SK-N-SH (cell line): ENCODE results near the gene TMEM185A. TPM values are rescaled to one million over a fixed set of nuclear protein-coding genes. Genes with fewer than 3 reads are reported as not detected.

Experiments used
- CTCF ChIA-PET: fragments of 300-600, 350-600 bp; formaldehyde crosslinking; extraction: SDS; loops from one replicate; lab custom pipeline; 2021; lab: Yijun Ruan, JAX
- POLR2A ChIA-PET: fragments of 350-600 bp; sonication (Branson Sonifier 250); formaldehyde crosslinking; extraction: SDS; loops from one replicate; lab custom pipeline; 2020; ENCODE audit warnings: antibody characterized with exemption, inconsistent platforms; lab: Yijun Ruan, JAX
- DNase-seq: peaks from one replicate; pipeline ENCODE4 v3.0.0; 2012
- H2AFZ ChIP-seq: fragments of 200-600 bp; sonication (generic); 2 replicates; pipeline ENCODE4 v1.8.1; 2016; ENCODE audit warnings: antibody characterized with exemption, mild to moderate bottlenecking, low read depth
- H3F3A ChIP-seq: fragments of 200-600 bp; sonication (generic); replicated peaks from 2 replicates; pipeline ENCODE3; 2016; ENCODE audit warnings: antibody characterized with exemption, mild to moderate bottlenecking; ENCODE audit not compliant: insufficient read depth
- H3K27ac ChIP-seq, 2 experiments: fragments of 200-500 bp in 1 of 2; fragments of 200-600 bp in 1 of 2; sonication (Bioruptor generic) in 1 of 2; sonication (generic), shearing (Covaris generic) in 1 of 2; 2 replicates each; pipeline versions ENCODE4 v1.5.1 to v1.6.1; 2014 to 2016; ENCODE audit warnings: low read depth in 2 of 2, inconsistent platforms in 1 of 2, low read length in 1 of 2, mild to moderate bottlenecking in 1 of 2, mixed read lengths in 1 of 2
- H3K27me3 ChIP-seq: fragments of 200-600 bp; sonication (generic), shearing (Covaris generic); 2 replicates; pipeline ENCODE4 v1.6.1; 2016; ENCODE audit warnings: mixed run types; ENCODE audit not compliant: insufficient read depth
- H3K36me3 ChIP-seq, 2 experiments: fragments of 200-500 bp in 1 of 2; fragments of 200-600 bp in 1 of 2; sonication (Bioruptor generic) in 1 of 2; sonication (generic) in 1 of 2; replicated peaks in 1 of 2; 2 replicates each; pipeline versions ENCODE3 to v1.5.1; 2014 to 2016; ENCODE audit warnings: low read length in 1 of 2, mild to moderate bottlenecking in 1 of 2; ENCODE audit not compliant: insufficient read depth in 2 of 2, control insufficient read depth in 1 of 2
- H3K4me1 ChIP-seq, 2 experiments: fragments of 200-500 bp in 1 of 2; fragments of 200-600 bp in 1 of 2; sonication (Bioruptor generic) in 1 of 2; sonication (generic), shearing (Covaris generic) in 1 of 2; 2 replicates each; pipeline versions ENCODE4 v1.5.1 to v1.6.1; 2014 to 2016; ENCODE audit warnings: low read depth in 1 of 2, low read length in 1 of 2, mixed run types in 1 of 2; ENCODE audit not compliant: insufficient read depth in 2 of 2, control insufficient read depth in 1 of 2
- H3K4me2 ChIP-seq: fragments of 200-600 bp; sonication (generic), shearing (Covaris generic); 2 replicates; pipeline ENCODE4 v1.6.1; 2017; ENCODE audit warnings: mixed run types
- H3K4me3 ChIP-seq, 2 experiments: fragments of 200-500 bp in 1 of 2; fragments of 200-600 bp in 1 of 2; sonication (Bioruptor generic) in 1 of 2; sonication (generic), shearing (Covaris generic) in 1 of 2; 2 replicates each; pipeline versions ENCODE4 v1.5.1 to v1.8.1; 2014 to 2016; ENCODE audit warnings: low read depth in 2 of 2, inconsistent platforms in 1 of 2, low read length in 1 of 2, mild to moderate bottlenecking in 1 of 2, mixed read lengths in 1 of 2, moderate library complexity in 1 of 2
- H3K79me2 ChIP-seq: fragments of 200-600 bp; sonication (generic); 2 replicates; pipeline ENCODE4 v1.8.1; 2017; ENCODE audit warnings: mild to moderate bottlenecking; ENCODE audit not compliant: insufficient read depth
- H3K9ac ChIP-seq: fragments of 200-600 bp; sonication (generic); 2 replicates; pipeline ENCODE4 v1.6.1; 2017; ENCODE audit warnings: mixed run types
- H3K9me2 ChIP-seq: fragments of 200-600 bp; sonication (generic); 2 replicates; pipeline ENCODE4 v1.6.1; 2017; ENCODE audit warnings: mixed run types
- H3K9me3 ChIP-seq: fragments of 200-600 bp; sonication (generic); 2 replicates; pipeline ENCODE4 v1.6.1; 2017; ENCODE audit warnings: mixed run types, mild to moderate bottlenecking, moderate library complexity
- H4K20me1 ChIP-seq: fragments of 200-600 bp; sonication (generic); 2 replicates; pipeline ENCODE4 v1.6.1; 2017; ENCODE audit warnings: mild to moderate bottlenecking, mixed run types; ENCODE audit not compliant: insufficient read depth
- EP300 ChIP-seq, 2 experiments: IDR thresholded peaks; 2 replicates each; pipeline versions ENCODE4 v1.4.0 to v1.6.1; 2012; ENCODE audit warnings: borderline replicate concordance in 1 of 2, low read depth in 1 of 2, low read length in 1 of 2
- EZH2phosphoT487 ChIP-seq: fragments of 200-600 bp; sonication (generic); IDR thresholded peaks from 2 replicates; pipeline ENCODE4 v1.6.1; 2017; ENCODE audit warnings: low read depth, mixed run types, mild to moderate bottlenecking, antibody characterized with exemption, moderate library complexity, borderline replicate concordance
- FOSL2 ChIP-seq: IDR thresholded peaks from 2 replicates; pipeline ENCODE4 v1.4.0; 2012; ENCODE audit warnings: low read depth, mild to moderate bottlenecking, moderate library complexity, borderline replicate concordance
- FOXJ3 ChIP-seq: sonication (generic); formaldehyde crosslinking; IDR thresholded peaks from 2 replicates; pipeline ENCODE4 v1.5.1; 2020; ENCODE audit warnings: mild to moderate bottlenecking, missing genetic modification reagents
- FOXM1 ChIP-seq: IDR thresholded peaks from 2 replicates; pipeline ENCODE4 v1.4.0; 2012; ENCODE audit warnings: low read depth, mild to moderate bottlenecking
- NFIC ChIP-seq: IDR thresholded peaks from 2 replicates; pipeline ENCODE4 v1.4.0; 2012; ENCODE audit warnings: borderline replicate concordance
- NRF1 ChIP-seq: IDR thresholded peaks from 2 replicates; pipeline ENCODE4 v1.6.1; 2012; ENCODE audit warnings: low read depth, mild to moderate bottlenecking, low read length
- POLR2AphosphoS5 ChIP-seq: IDR thresholded peaks from 2 replicates; pipeline ENCODE4 v1.6.1; 2012; ENCODE audit warnings: low read depth, low read length
- RCOR1 ChIP-seq: fragments of 150-350 bp; IDR thresholded peaks from 2 replicates; pipeline ENCODE4 v1.6.1; 2017; ENCODE audit warnings: antibody characterized with exemption, low read length
- RFX5 ChIP-seq: IDR thresholded peaks from 2 replicates; pipeline ENCODE4 v1.6.1; 2012; ENCODE audit warnings: mild to moderate bottlenecking, improper control_type of control experiment, low read length
- TAF1 ChIP-seq: IDR thresholded peaks from 2 replicates; pipeline ENCODE4 v1.6.1; 2012; ENCODE audit warnings: low read depth, mild to moderate bottlenecking, low read length, moderate library complexity, borderline replicate concordance
- TCF12 ChIP-seq: IDR thresholded peaks from 2 replicates; pipeline ENCODE4 v1.4.0; 2012
- WGBS: methylation state at CpG from one replicate; pipeline ENCODE4 v1.1.6; 2017; ENCODE audit warnings: low lambda C conversion rate; 5-methylcytosine and 5-hydroxymethylcytosine counted together
- polyA plus RNA-seq, 3 experiments: library from polyadenylated mRNA; depleted of rRNA; stranded (reverse); fragments of >200 nt; gene quantifications; 2 replicates each; pipeline ENCODE4 v1.2.3, GENCODE V29; 2012
- TF ChIP-seq, protein P1 (sequence below): IDR thresholded peaks from 2 replicates; pipeline ENCODE4 v1.4.0; 2012; ENCODE audit warnings: low read depth, borderline replicate concordance
- TF ChIP-seq, protein P2 (sequence below): IDR thresholded peaks from 2 replicates; pipeline ENCODE4 v1.4.0; 2012; ENCODE audit warnings: low read depth, borderline replicate concordance
- TF ChIP-seq, protein P3 (sequence below): IDR thresholded peaks from 2 replicates; pipeline ENCODE4 v1.6.1; 2012; ENCODE audit warnings: mild to moderate bottlenecking, low read depth, low read length, moderate library complexity

The TMEM185A gene
- polyA plus RNA-seq (2012; rRNA removed): 11.9 and 13.8 TPM in 2 replicates
- polyA plus RNA-seq (2012; cell fraction: cytosol; rRNA removed): 15.1 and 17.1 TPM in 2 replicates
- polyA plus RNA-seq (2012; cell fraction: nucleus; rRNA removed): 10.5 and 14.4 TPM in 2 replicates

DNA sequence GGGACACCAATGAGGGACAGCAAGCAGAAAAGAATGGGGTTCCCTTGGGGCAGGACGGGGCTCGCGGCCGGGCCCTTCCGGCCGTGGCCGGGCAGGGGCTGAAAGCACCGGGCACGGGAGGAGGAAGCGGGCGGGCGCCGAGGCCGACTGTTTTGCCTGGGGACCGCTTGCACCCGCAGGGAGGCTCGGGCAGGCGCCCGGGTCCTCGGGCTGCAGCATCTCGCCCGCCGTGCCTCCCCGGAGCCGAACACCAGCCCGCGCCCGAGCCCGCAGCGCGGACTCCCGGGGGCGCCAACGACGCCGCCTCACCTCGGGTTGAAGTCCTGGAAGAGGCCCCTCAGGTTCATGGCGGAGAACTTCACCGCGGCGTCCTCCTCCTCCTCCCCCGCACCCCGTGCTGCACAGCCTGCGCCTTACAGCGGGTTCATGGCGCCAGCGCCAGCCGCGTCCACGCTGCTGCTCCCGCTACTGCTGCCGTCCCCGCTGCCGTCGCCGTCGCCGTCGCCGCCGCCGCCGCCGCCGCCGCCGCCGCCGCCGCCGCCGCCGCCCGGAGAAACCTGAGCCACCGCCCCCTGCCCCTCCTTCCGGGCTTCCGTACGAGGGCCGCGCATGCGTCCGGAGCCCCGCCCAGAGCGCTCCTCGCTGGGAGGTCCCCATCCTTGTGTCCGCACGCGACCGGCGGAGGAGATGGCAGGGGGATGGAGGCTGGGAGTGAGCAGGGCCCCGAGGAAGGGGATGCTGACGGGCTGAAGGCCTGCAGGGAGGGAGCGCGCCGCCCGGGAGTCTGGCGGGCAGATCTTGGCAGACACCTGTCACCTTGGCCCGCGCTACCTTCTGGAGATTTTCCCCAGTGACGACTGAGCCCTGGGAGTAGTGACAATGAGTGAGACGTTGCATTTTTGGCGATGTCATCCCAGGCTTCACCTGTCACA, at the start of gene TMEM185A:
TMEM185A (minus strand) TSS at position 559 of the 932 bp plus-strand sequence; CDS start at position 347, 212 bp downstream.
- peak within 1 kb of the TSS; percentile 65 for H3K9ac ChIP-seq
- peak within 1 kb of the TSS; percentile 64 to 67 for H3K4me3 ChIP-seq
- peaks cover 5% of the 10 kb centered on the region for H3K27me3 ChIP-seq
- H2AFZ ChIP-seq: peak within 1 kb of the TSS; percentile 68; the same call in 1 of the 2 replicates
- H4K20me1 ChIP-seq: peaks cover 4% of the 10 kb centered on the region
- ChIA-PET POLR2A (no interaction called here), CTCF (no interaction called here)
- H3K36me3 ChIP-seq: no peaks in the 10 kb centered on the region
- H3K4me2 ChIP-seq: peak within 1 kb of the TSS; percentile 74
- peak within 1 kb of the TSS; percentile 28 to 50; a peak in 2 of 4 replicates for H3K27ac ChIP-seq
- 55% methylated on average over 31 of the region's 102 CpGs for WGBS
- H3F3A ChIP-seq: no peaks in the 10 kb centered on the region
- no peaks in the 10 kb centered on the region for H3K9me3 ChIP-seq
- H3K79me2 ChIP-seq: peaks cover 27% of the 10 kb centered on the region
- TF ChIP-seq NRF1 (peak; percentile 69), EP300 (IDR thresholded peaks at IDR 0.05; ENCODE audit: borderline replicate concordance in 1 of 2, low read depth in 1 of 2, low read length in 1 of 2) (peak in 1 of 2 experiments; percentile 17; a peak in 1 of 4 replicates)
- TF ChIP-seq, protein P1, sequence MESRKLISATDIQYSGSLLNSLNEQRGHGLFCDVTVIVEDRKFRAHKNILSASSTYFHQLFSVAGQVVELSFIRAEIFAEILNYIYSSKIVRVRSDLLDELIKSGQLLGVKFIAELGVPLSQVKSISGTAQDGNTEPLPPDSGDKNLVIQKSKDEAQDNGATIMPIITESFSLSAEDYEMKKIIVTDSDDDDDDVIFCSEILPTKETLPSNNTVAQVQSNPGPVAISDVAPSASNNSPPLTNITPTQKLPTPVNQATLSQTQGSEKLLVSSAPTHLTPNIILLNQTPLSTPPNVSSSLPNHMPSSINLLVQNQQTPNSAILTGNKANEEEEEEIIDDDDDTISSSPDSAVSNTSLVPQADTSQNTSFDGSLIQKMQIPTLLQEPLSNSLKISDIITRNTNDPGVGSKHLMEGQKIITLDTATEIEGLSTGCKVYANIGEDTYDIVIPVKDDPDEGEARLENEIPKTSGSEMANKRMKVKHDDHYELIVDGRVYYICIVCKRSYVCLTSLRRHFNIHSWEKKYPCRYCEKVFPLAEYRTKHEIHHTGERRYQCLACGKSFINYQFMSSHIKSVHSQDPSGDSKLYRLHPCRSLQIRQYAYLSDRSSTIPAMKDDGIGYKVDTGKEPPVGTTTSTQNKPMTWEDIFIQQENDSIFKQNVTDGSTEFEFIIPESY: no peak
- TF ChIP-seq, protein P2, sequence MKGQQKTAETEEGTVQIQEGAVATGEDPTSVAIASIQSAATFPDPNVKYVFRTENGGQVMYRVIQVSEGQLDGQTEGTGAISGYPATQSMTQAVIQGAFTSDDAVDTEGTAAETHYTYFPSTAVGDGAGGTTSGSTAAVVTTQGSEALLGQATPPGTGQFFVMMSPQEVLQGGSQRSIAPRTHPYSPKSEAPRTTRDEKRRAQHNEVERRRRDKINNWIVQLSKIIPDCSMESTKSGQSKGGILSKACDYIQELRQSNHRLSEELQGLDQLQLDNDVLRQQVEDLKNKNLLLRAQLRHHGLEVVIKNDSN: no peak
- H3K9me2 ChIP-seq: no peaks in the 10 kb centered on the region
- peak; percentile 88 for DNase-seq
- H3K4me1 ChIP-seq: peaks cover 0 to 11% of the 10 kb centered on the region in 2 experiments; a peak in 2 of 4 replicates

DNA sequence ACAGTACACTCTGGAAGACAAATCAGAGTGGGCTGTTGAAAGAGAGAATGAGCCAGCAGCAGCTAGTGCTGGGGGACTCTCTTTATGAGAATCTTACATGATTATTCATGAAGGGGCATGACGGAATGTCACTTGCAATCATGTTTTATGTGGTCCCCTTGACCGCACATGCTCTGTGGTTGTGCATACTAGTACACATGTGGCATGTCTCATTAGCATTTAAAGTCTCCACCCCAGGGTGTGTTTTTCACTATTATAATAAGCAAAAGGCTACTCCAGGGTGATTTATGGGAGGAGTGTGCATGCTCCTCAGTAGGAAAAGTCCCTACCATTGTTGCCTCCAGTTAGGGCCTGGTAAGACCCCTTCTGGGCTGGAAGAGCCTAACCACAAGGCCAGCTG, 49.6 kb upstream of the TMEM185A start:
- TF ChIP-seq FOXM1: no peak
- no peak for TF ChIP-seq NFIC
- TF ChIP-seq NRF1: no peak
- no peak for TF ChIP-seq FOXJ3
- TF ChIP-seq, protein P3, sequence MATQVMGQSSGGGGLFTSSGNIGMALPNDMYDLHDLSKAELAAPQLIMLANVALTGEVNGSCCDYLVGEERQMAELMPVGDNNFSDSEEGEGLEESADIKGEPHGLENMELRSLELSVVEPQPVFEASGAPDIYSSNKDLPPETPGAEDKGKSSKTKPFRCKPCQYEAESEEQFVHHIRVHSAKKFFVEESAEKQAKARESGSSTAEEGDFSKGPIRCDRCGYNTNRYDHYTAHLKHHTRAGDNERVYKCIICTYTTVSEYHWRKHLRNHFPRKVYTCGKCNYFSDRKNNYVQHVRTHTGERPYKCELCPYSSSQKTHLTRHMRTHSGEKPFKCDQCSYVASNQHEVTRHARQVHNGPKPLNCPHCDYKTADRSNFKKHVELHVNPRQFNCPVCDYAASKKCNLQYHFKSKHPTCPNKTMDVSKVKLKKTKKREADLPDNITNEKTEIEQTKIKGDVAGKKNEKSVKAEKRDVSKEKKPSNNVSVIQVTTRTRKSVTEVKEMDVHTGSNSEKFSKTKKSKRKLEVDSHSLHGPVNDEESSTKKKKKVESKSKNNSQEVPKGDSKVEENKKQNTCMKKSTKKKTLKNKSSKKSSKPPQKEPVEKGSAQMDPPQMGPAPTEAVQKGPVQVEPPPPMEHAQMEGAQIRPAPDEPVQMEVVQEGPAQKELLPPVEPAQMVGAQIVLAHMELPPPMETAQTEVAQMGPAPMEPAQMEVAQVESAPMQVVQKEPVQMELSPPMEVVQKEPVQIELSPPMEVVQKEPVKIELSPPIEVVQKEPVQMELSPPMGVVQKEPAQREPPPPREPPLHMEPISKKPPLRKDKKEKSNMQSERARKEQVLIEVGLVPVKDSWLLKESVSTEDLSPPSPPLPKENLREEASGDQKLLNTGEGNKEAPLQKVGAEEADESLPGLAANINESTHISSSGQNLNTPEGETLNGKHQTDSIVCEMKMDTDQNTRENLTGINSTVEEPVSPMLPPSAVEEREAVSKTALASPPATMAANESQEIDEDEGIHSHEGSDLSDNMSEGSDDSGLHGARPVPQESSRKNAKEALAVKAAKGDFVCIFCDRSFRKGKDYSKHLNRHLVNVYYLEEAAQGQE: no peak
- TF ChIP-seq TAF1: no peak
- no peak for TF ChIP-seq RFX5
- TF ChIP-seq TCF12: no peak
- TF ChIP-seq RCOR1: no peak
- TF ChIP-seq POLR2AphosphoS5: no peak
- TF ChIP-seq FOSL2: no peak
- TF ChIP-seq EP300 (IDR thresholded peaks at IDR 0.05; ENCODE audit: borderline replicate concordance in 1 of 2, low read depth in 1 of 2, low read length in 1 of 2): no peak
- TF ChIP-seq EZH2phosphoT487: no peak
- ChIA-PET CTCF (no interaction called here), POLR2A (no interaction called here)
- 28% methylated on average over 2 of the region's 2 CpGs for WGBS
- H3K27me3 ChIP-seq: peaks cover 10% of the 10 kb centered on the region; the same call in 1 of the 2 replicates
- H3K9me2 ChIP-seq: no peaks in the 10 kb centered on the region
- no peak overlapping the region for H3K4me3 ChIP-seq
- H3K4me1 ChIP-seq: no peaks in the 10 kb centered on the region
- H3K9ac ChIP-seq: no peak overlapping the region
- H3K4me2 ChIP-seq: no peak overlapping the region
- no peaks in the 10 kb centered on the region for H4K20me1 ChIP-seq
- H2AFZ ChIP-seq: no peak overlapping the region
- no peaks in the 10 kb centered on the region for H3K36me3 ChIP-seq
- H3K79me2 ChIP-seq: no peaks in the 10 kb centered on the region
- DNase-seq: no peak
- H3K9me3 ChIP-seq: no peaks in the 10 kb centered on the region
- no peaks in the 10 kb centered on the region for H3F3A ChIP-seq
- H3K27ac ChIP-seq: no peak overlapping the region
